PC-9 (cell line): ENCODE measurements around the gene TP53TG5. TPM values are rescaled to one million over a fixed set of nuclear protein-coding genes. Genes with fewer than 3 reads are reported as not detected.

Source experiments
- BruUV-seq: library from RNA; stranded (reverse); fragments of 400-500 nt; replicated peaks from 2 replicates; lab custom pipeline; 2021; lab: Mats Ljungman, UMichigan
- CTCF ChIA-PET: fragments of 300-600 bp; sonication (Branson Sonifier 250); formaldehyde crosslinking; loops from one replicate; lab custom pipeline; 2022; ENCODE audit warnings: antibody characterized with exemption; lab: Charles Lee
- POLR2A ChIA-PET: fragments of 300-600 bp; sonication (Branson Sonifier 250); formaldehyde crosslinking; loops from one replicate; lab custom pipeline; 2022; ENCODE audit warnings: antibody characterized with exemption; ENCODE audit not compliant: unreplicated experiment; lab: Charles Lee
- DNase-seq, 2 experiments: peaks; one replicate each; pipeline versions ENCODE4 v3.0.0 to v3.0.0-alpha.2; 2015 to 2022; ENCODE audit warnings: mixed read lengths in 1 of 2
- H2AFZ ChIP-seq: fragments of 200-600 bp; sonication (generic); 2 replicates; pipeline ENCODE4 v1.8.1; 2017; ENCODE audit warnings: antibody characterized with exemption
- H3F3A ChIP-seq: fragments of 200-600 bp; sonication (generic); 2 replicates; pipeline ENCODE4 v1.8.1; 2017; ENCODE audit warnings: antibody characterized with exemption, mild to moderate bottlenecking, low read depth; ENCODE audit not compliant: insufficient read depth
- H3K27ac ChIP-seq: fragments of 200-600 bp; sonication (generic); 2 replicates; pipeline ENCODE4 v1.6.1; 2016; ENCODE audit warnings: mixed run types
- H3K27me3 ChIP-seq: fragments of 200-600 bp; sonication (generic); 2 replicates; pipeline ENCODE4 v1.6.1; 2016; ENCODE audit warnings: low read depth, mixed run types; ENCODE audit not compliant: insufficient read depth
- H3K36me3 ChIP-seq: fragments of 200-600 bp; sonication (generic); 2 replicates; pipeline ENCODE4 v1.6.1; 2016; ENCODE audit warnings: low read depth, mixed run types
- H3K4me1 ChIP-seq: fragments of 200-600 bp; sonication (generic); replicated peaks from 2 replicates; pipeline ENCODE4 v1.6.1; 2016; ENCODE audit warnings: mixed run types; ENCODE audit not compliant: insufficient read depth
- H3K4me2 ChIP-seq: fragments of 200-600 bp; sonication (generic); 2 replicates; pipeline ENCODE4 v1.6.1; 2017; ENCODE audit warnings: mixed run types
- H3K4me3 ChIP-seq: fragments of 200-600 bp; sonication (generic); 2 replicates; pipeline ENCODE4 v1.6.1; 2016; ENCODE audit warnings: mixed run types
- H3K79me2 ChIP-seq: fragments of 200-600 bp; sonication (generic); 2 replicates; pipeline ENCODE4 v1.6.1; 2017; ENCODE audit warnings: low read depth, mixed run types
- H3K9me2 ChIP-seq: fragments of 200-600 bp; sonication (generic); 2 replicates; pipeline ENCODE4 v1.8.1; 2017; ENCODE audit warnings: mild to moderate bottlenecking; ENCODE audit not compliant: insufficient read depth
- H3K9me3 ChIP-seq: fragments of 200-600 bp; sonication (generic); 2 replicates; pipeline ENCODE4 v1.8.1; 2016; ENCODE audit warnings: low read depth; ENCODE audit not compliant: insufficient read depth
- H4K20me1 ChIP-seq: fragments of 200-600 bp; sonication (generic); 2 replicates; pipeline ENCODE4 v1.8.1; 2017; ENCODE audit not compliant: insufficient read depth
- CTCF ChIP-seq: fragments of 200-600 bp; sonication (generic); conservative IDR thresholded peaks from 2 replicates; pipeline ENCODE4 v1.6.1; 2017; ENCODE audit warnings: mixed run types, antibody characterized with exemption, mild to moderate bottlenecking, moderate library complexity
- EZH2 ChIP-seq: fragments of 200-600 bp; sonication (generic); IDR thresholded peaks from 2 replicates; pipeline ENCODE4 v1.8.0; 2017; ENCODE audit warnings: antibody characterized with exemption, low read depth
- intact Hi-C: fragments of 100-400 bp; cut with micrococcal nuclease; formaldehyde crosslinking; loops from one replicate; pipeline ENCODE4 v1.10.0; 2022; ENCODE audit not compliant: unreplicated experiment
- total RNA-seq: library from RNA; stranded (reverse); gene quantifications from 2 replicates; pipeline ENCODE4 v1.2.3, GENCODE V29; 2021

TP53TG5 gene
- total RNA-seq, 1 experiment from 2014 or later: not detected

GRCh38 chr20:45425561-45425960 lies 47.4 kb upstream of the TP53TG5 start:
- intact Hi-C loops: no loop called here
- Histone ChIP-seq H3K27me3 (no peaks in the 10 kb centered on the region), H4K20me1 (no peaks in the 10 kb centered on the region), H3K9me2 (no peaks in the 10 kb centered on the region), H3K9me3 (no peaks in the 10 kb centered on the region), H3K27ac (no peak overlapping the region), H2AFZ (no peak overlapping the region), H3F3A (peaks cover 9% of the 10 kb centered on the region), H3K79me2 (no peaks in the 10 kb centered on the region), H3K36me3 (peaks cover 16% of the 10 kb centered on the region; the same call in 1 of the 2 replicates), H3K4me2 (no peak overlapping the region), H3K4me1 (no peaks in the 10 kb centered on the region), H3K4me3 (no peak overlapping the region)
- TF ChIP-seq EZH2 (no peak), CTCF (no peak)
- DNase-seq: no peak
- CTCF ChIA-PET: no interaction called here
- BruUV-seq: no TSS peak
- POLR2A ChIA-PET: no interaction called here

- no peak for DNase-seq
- Histone ChIP-seq H3K27me3 (no peaks in the 10 kb centered on the region), H3K4me1 (peaks cover 14% of the 10 kb centered on the region), H3K4me3 (no peak overlapping the region), H3K4me2 (no peak overlapping the region), H4K20me1 (no peaks in the 10 kb centered on the region), H3K36me3 (peaks cover 22% of the 10 kb centered on the region; the same call in 1 of the 2 replicates), H3F3A (peaks cover 15% of the 10 kb centered on the region), H3K9me2 (no peaks in the 10 kb centered on the region), H3K27ac (no peak overlapping the region), H3K79me2 (no peaks in the 10 kb centered on the region), H2AFZ (no peak overlapping the region), H3K9me3 (no peaks in the 10 kb centered on the region)
- CTCF ChIA-PET: no interaction called here
- intact Hi-C loops: no loop called here
- TF ChIP-seq EZH2 (no peak), CTCF (no peak)
- POLR2A ChIA-PET: no interaction called here
- BruUV-seq: no TSS peak
These were observed 45.6 kb upstream of the TP53TG5 start for GRCh38 chr20:45423700-45424099.

- TF ChIP-seq EZH2 (no peak), CTCF (no peak)
- BruUV-seq: no TSS peak
- no peak for DNase-seq
- CTCF ChIA-PET: interaction anchor here (0.7 to 1.3 kb wide), 5 partner anchors 17 to 170 kb away, joined by 3 to 5 read pairs (median 3); no protein-coding TSS in a partner anchor
- H3K4me1 ChIP-seq: peaks cover 40% of the 10 kb centered on the region
- intact Hi-C loops: no loop called here
- H3K27ac ChIP-seq: no peak overlapping the region
- H3K36me3 ChIP-seq: peaks cover 22% of the 10 kb centered on the region; the same call in 1 of the 2 replicates
- POLR2A ChIA-PET: interaction anchor here (0.6 to 0.9 kb wide), 3 partner anchors 13 to 787 kb away, joined by 3 to 7 read pairs (median 3); no protein-coding TSS in a partner anchor
- no peaks in the 10 kb centered on the region for H4K20me1 ChIP-seq
- peaks cover 24% of the 10 kb centered on the region for H3F3A ChIP-seq
- H3K4me3 ChIP-seq: no peak overlapping the region
- no peaks in the 10 kb centered on the region for H3K9me2 ChIP-seq
- H2AFZ ChIP-seq: no peak overlapping the region
- H3K79me2 ChIP-seq: peaks cover 25% of the 10 kb centered on the region
- no peaks in the 10 kb centered on the region for H3K9me3 ChIP-seq
- no peak overlapping the region for H3K4me2 ChIP-seq
- no peaks in the 10 kb centered on the region for H3K27me3 ChIP-seq
These were observed 42.0 kb upstream of the TP53TG5 start for GRCh38 chr20:45420125-45420524.
